Measurements from ENCODE around the gene CHD8. TPM values are rescaled to one million over a fixed set of nuclear protein-coding genes. Genes with fewer than 3 reads are reported as not detected.

Gene CHD8
- total RNA-seq, 1 experiment from 2014 or later = 135 TPM

- no peak overlapping the region for H3K4me3 Mint-ChIP-seq
- Histone ChIP-seq H2BK12ac (ENCODE audit: insufficient read length, low read depth, low read length) (no peak overlapping the region), H3K4me2 (ENCODE audit: insufficient read depth, insufficient read length, low read length) (no peak overlapping the region), H3K9ac (ENCODE audit: extremely low read depth, insufficient read length, low read length) (no peak overlapping the region), H3K9me3 (ENCODE audit: control insufficient read depth, low read depth, low read length) (no peaks in the 10 kb centered on the region), H3K79me1 (ENCODE audit: insufficient read depth, low read depth, low read length, poor library complexity, severe bottlenecking) (no peaks in the 10 kb centered on the region), H3K27ac (ENCODE audit: insufficient read length, low read depth, low read length) (no peak overlapping the region), H3K27me3 (ENCODE audit: insufficient read depth, low read length) (no peaks in the 10 kb centered on the region), H2BK5ac (ENCODE audit: insufficient read length, low read length) (no peak overlapping the region), H2BK20ac (ENCODE audit: low read depth, low read length, poor library complexity, severe bottlenecking) (no peak overlapping the region), H4K8ac (replicated peaks; ENCODE audit: insufficient read length, low read depth, low read length) (no peak overlapping the region), H3K4ac (ENCODE audit: low read depth, low read length) (no peak overlapping the region), H3K23ac (ENCODE audit: insufficient read length, low read depth, low read length) (no peak overlapping the region), H3K18ac (ENCODE audit: insufficient read length, low read depth, low read length) (no peak overlapping the region), H4K20me1 (ENCODE audit: control insufficient read depth, insufficient read depth, insufficient read length) (no peaks in the 10 kb centered on the region), H2AFZ (ENCODE audit: low read length) (no peak overlapping the region), H2AK5ac (ENCODE audit: insufficient read length, low read length) (no peak overlapping the region), H2BK15ac (ENCODE audit: low read depth, low read length) (no peak overlapping the region), H3K23me2 (ENCODE audit: insufficient read length, low read depth, low read length, poor library complexity, severe bottlenecking) (no peaks in the 10 kb centered on the region), H3K4me1 (ENCODE audit: insufficient read depth, low read length) (no peaks in the 10 kb centered on the region), H3K56ac (ENCODE audit: insufficient read length, low read depth, low read length) (no peak overlapping the region), H3K79me2 (ENCODE audit: insufficient read depth, low read length) (no peaks in the 10 kb centered on the region), H3K14ac (ENCODE audit: insufficient read depth, low read length) (no peak overlapping the region), H3T11ph (ENCODE audit: low read length) (no peak overlapping the region), H2BK120ac (ENCODE audit: low read depth, low read length, poor library complexity, severe bottlenecking) (no peak overlapping the region), H4K91ac (ENCODE audit: insufficient read length, low read depth, low read length) (no peak overlapping the region), H4K5ac (ENCODE audit: insufficient read length, low read depth, low read length) (no peak overlapping the region)
- H3K9me3 Mint-ChIP-seq = no peaks in the 10 kb centered on the region
- H3K27me3 Mint-ChIP-seq (ENCODE audit: low read depth) = no peaks in the 10 kb centered on the region
- DNase-seq = no peak
- no peak overlapping the region for H3K27ac Mint-ChIP-seq
- no peak for TF ChIP-seq CTCF (conservative IDR thresholded peaks at IDR 0.05)
- peaks cover 60 to 96% (median 88%) of the 10 kb centered on the region in 3 experiments for H3K36me3 Mint-ChIP-seq (ENCODE audit: insufficient read depth in 1 of 3, low read depth in 3 of 3)
- no peaks in the 10 kb centered on the region for H3K4me1 Mint-ChIP-seq
Measured at GRCh38 chr14:21406213-21406612, 49.7 kb downstream of the CHD8 start.
